Sciatic nerve (tissue), 2 donors: ENCODE measurements around the gene NEUROG1. TPM values are rescaled to one million over a fixed set of nuclear protein-coding genes. Genes with fewer than 3 reads are reported as not detected.

ENCODE experiments used
- ATAC-seq: fragments of 200-7000 bp; cut with Tn5 transposase; one replicate; pipeline ENCODE4 v1.9.1; 2020; ENCODE audit warnings: mild to moderate bottlenecking, moderate library complexity
- DNase-seq: peaks from one replicate; pipeline ENCODE4 v3.0.0-alpha.2; 2020; ENCODE audit warnings: low spot score
- intact Hi-C: fragments of 100-400 bp; cut with DNase I; formaldehyde crosslinking; loops from one replicate; pipeline ENCODE4 v1.14.2; 2022
- total RNA-seq: library from RNA; stranded (reverse); fragmentation: NEBNext Ultra II Directional; extraction: Animal tissue kit (Norgen Biotek cat#: 25700); gene quantifications from one replicate; pipeline ENCODE4 v1.2.1, GENCODE V29; 2021
- donor health status: DM: no; HTN: no; CAD: no.
- donor health status: DM: no; HTN: no; CAD: no.

The NEUROG1 gene
- total RNA-seq, 1 donor from 2014 or later: not detected

DNA sequence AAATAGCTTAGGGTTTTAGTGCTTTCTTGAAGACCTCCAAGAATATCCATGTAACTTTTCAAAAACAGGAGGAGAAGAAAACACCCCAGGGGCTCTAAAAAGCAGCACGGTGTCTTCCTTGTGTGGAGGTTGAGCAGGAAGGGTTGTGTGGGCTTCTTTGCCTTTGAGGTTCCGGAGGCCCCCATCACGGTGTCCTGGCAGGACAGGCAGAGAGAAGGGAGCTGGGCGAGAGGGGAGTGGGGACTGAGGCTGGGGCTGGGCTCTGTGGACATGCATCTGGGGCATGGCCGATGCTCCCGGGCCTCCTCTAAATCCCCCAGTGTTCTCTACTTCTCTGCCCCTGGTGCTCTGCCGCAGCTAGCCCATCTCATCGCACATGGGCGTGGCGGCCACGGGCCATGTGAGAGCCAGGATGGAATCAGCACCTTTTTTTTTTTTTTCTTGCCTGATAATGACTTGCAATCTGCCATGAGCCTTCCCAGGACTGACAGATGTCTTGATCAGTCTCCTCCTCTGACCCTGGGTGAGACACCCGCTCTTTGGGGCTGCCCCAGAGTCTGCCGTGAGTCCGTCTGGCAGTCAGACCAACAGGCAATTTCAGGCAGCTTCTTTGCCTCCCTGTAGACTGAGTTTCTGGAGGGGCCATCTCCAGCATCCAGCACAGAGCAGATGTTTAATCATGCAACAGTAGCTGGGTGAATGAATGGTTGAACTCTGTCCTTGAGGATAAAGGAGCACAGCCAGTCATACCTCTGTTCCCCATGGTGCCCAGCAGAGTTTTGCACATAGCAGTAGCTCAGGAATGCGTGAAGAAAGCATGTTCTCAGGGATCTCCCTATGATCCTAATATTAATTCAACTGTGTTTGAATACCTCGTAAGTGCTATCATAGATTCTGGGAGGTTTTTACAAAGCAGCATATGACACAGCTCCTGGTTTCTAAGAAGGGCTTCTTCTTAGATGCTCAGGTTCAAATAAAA lies 30.9 kb upstream of the NEUROG1 start:
- intact Hi-C loops: no loop called here
- ATAC-seq: no peak

DNA sequence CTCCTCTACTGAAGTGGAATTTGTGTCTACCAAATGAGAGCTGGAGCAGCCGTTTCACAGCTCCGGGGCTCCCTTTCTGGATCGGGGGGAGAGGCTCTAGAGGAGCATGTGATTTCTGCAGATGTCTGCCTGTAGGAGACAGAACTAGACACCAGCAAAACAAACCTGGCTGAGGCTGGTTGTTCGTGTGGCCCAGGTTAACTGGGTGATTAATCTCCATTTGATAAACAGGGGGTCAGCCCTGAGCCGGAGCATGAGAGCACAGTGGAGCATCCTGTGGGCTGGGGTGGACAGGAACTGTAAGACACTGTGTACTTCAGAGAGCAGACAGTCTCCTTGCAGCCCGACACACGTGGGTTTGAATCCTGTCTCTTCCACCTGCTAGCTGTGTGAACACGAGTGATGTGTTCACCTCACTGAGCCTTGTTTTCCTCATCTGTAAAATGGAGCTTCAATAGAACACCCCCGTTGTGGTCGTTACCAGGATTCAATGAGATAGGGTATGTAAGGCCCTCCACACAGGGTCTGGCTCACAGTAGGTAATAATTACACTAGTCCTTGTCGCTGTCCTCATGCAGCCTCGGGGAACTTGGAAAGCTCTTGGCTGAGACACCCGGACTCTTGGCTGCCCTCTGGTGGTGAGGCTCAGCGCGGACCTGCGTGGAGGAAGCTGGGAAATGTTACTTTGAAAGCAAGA lies 30.1 kb upstream of the NEUROG1 start:
- peak; percentile 62 for ATAC-seq
- DNase-seq: peak; percentile 83
- intact Hi-C loops: no loop called here

More for the DNA sequence above, 30.9 kb upstream of the NEUROG1 start:
- no peak for DNase-seq

DNA sequence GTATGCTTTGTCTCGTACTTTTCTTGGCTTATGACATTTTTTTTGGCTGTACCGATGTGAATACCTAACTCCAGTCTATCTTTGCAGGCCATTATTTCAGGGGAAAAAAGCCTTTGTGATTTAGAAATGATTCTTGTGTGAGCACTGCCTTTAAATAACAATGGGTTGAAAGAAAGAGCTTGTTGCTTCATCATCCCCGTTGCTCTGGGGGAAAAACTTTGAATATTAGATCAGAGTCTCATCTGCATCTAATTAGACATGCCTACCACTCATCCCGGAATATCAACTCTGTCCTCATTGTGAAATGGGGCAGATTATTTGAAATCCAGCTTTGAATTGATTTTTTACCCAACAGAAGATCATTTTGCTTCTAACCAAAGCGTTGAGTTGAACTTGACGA lies 29.5 kb upstream of the NEUROG1 start:
- intact Hi-C loops: no loop called here
- DNase-seq (no peak), ATAC-seq (no peak)

DNA sequence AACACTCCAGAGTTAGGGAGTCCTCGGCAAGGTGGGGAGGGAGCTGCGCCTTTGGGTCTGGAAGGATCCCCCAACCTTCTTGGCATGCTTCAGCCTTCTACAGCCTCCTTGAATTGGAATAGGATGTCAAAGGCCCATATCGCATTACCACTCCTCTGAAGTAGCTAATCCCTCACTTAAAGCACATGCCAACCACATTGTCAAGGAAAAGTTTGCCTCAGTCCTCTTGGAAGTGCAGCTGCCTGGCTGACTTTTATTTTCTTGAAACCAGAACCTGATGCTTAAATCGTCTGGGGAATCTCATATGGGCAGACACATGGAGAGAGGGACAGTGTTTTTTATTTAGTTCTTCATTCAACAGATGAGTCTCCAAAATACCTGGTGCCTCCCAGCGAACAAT lies 28.6 kb upstream of the NEUROG1 start:
- ATAC-seq (no peak), DNase-seq (no peak)
- intact Hi-C loops: no loop called here

DNA sequence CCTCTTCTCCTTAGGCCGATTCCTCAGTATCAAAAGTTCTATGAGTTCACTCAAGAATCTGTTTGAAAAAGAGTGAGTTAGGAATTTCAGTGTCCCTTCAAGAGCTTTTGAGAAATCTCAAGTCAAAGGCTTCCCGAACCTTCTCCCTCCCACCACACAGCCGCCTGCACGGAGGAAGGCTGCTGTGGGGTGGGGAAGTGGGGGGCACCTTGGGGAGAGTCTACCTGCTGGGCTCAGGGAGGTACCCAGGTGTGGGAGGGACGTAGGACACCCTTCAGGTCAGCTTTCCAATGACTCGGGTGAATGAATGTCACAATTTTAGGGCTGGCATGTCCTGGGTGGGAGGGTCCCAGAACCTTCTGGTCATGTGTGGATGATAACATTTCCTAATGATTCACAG lies 25.5 kb upstream of the NEUROG1 start:
- DNase-seq (no peak), ATAC-seq (peak; percentile 13)

DNA sequence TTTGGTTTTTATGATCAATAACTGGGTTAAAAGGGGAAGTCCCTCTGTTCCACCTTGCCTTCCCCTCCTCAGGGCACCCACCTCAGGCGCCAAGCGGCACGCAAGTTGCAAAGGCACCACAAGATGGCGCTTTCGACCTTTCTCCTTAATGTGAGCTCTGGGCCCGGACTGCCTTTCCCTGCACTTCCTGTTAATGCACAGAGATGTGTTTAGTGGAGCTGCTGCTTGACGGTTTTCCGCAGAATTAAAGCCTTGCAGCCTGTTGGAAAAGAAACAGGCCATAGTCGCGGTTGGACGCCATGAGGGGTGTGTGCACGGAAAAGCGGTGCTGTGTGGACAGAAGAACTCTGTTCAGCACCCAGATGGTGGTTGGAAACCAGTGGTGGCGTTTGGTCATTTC lies 25.1 kb upstream of the NEUROG1 start:
- DNase-seq: peak; percentile 88
- peak; percentile 89 for ATAC-seq

More for the DNA sequence above, 25.5 kb upstream of the NEUROG1 start:
- intact Hi-C loops: no loop called here

DNA sequence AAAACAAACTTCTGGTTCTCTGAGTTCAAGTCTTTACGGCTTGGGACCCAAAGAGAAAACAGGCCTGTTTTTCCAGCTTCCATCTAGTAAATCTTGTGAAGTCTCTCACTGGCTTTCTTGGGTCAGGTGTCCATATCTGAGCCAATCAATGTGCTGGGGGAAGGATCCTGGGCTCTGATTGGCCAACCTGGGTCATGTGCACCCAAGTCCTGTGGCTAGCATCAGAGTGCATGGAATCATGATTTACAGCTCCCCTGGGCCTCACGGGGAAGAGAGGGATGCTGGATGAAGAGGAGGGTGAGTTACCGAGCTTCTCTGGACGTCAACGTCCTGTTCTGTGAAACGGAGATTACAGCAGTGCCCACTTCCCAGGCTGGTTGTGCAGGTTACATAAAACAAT lies 23.6 kb upstream of the NEUROG1 start:
- intact Hi-C loops: no loop called here
- ATAC-seq (no peak), DNase-seq (no peak)

More for the DNA sequence above, 25.1 kb upstream of the NEUROG1 start:
- intact Hi-C loops: no loop called here

DNA sequence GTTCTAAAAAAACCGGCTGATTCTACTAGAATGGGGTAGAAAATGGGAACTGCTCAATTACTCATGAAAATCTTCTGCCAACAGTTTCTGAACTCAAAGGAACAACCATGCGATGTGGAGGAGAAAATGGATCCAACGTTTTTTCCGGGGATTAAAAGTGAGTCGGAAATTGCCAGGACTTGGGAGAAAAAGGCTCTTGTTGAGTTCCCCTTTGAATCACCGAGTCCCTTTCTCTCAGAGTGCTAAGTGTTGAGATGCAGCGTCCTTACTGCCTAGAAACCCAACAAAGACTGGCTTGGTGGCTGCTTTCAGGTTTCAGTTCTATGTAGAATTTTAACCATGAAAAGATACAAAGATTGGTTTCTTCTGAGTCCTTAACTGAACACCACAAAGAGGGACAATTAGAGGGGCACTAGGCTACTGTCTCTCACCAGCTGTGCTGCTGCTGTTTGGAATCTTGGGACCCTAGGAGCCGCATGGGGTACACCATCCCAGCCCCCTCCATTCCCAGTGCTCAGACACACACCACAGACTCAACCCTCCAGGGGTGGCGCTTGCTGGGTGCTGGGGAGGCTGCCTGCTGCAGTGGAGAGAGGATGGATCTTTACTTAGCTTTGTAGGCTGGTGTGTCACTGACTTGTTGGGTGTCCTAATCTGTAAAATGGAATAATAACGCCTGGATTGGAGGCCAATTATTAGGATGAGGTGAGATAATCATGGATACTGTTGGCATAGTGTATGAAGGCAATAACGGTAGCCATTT lies 21.5 kb upstream of the NEUROG1 start:
- no peak for ATAC-seq
- DNase-seq: no peak
- intact Hi-C loops: no loop called here

DNA sequence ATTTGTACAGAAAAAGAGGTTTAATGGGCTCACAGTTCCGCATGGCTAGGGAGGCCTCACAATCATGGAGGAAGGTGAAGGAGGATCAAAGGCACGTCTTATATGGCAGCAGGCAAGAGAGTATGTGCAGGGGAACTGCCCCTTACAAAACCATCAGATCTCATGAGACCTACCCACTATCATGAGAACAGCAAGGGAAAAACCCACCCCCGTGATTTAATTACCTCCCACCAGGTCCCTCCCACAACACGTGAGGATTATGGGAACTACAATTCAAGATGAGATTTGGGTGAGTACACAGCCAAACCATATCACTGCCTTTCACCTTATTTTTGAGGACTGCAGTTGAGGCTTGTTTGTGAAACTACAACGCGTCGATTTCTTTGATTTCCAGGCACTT lies 20.9 kb upstream of the NEUROG1 start:
- no peak for DNase-seq
- ATAC-seq: no peak
- intact Hi-C loops: no loop called here

DNA sequence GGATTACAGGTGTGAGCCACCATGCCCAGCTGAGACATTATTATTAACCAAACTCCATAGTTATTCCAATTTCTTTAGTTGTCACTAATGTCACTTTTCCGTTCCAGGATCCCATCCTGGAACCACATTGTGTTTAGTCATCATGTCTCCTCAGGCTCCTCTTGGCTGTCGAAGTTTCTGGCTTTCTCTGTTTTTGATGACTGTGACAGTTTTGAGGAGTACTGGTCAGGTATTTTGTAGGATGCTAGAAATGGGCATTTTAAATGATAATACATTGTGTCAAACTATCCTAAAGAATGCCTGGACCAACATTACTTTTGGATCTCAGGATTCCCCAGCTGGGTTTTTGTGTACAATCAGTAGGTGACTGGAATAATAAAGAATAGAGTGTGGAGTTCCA lies 19.8 kb upstream of the NEUROG1 start:
- DNase-seq (no peak), ATAC-seq (no peak)
- intact Hi-C loops: no loop called here

DNA sequence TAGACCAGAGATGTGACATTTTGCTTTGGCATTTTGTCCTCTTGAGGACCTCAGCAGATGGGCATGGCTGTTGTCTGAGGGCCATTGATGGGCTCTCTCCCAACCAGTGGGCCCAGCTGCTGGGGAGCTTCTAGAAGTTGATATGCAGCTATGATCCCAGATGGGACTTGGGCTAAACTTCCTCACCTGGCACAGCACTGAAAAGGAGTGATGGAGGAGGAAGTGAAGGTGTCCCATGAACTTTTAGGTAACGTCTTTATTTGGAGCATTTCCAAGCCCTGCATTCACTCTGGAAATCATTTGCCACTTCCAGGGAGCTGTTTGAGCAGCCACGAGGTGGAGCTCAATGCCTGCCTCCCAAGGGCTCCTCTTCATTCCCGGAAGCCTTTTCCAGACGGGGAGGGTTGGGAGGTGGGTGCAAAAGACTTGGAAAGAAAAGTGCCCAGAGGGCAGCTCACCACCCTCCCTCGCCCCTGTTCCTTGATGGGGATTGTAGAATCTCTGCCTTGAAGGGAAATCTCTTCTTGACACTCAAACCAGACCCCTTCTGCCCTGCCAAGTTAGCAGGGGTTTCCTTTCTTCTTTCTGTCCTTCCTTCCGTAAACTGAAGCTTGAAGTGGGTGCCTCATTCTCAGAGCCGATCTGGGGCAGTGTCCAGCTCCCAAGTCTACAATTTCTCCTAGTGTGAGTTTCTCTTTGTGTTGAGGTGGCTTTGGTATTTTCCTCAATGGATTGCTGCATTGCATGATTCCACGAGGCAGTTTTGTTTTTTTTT lies 18.1 kb upstream of the NEUROG1 start:
- intact Hi-C loops: loop anchor here (5.0 kb wide), 1 partner anchor 87 kb away; no protein-coding TSS in a partner anchor
- DNase-seq (no peak), ATAC-seq (no peak)

DNA sequence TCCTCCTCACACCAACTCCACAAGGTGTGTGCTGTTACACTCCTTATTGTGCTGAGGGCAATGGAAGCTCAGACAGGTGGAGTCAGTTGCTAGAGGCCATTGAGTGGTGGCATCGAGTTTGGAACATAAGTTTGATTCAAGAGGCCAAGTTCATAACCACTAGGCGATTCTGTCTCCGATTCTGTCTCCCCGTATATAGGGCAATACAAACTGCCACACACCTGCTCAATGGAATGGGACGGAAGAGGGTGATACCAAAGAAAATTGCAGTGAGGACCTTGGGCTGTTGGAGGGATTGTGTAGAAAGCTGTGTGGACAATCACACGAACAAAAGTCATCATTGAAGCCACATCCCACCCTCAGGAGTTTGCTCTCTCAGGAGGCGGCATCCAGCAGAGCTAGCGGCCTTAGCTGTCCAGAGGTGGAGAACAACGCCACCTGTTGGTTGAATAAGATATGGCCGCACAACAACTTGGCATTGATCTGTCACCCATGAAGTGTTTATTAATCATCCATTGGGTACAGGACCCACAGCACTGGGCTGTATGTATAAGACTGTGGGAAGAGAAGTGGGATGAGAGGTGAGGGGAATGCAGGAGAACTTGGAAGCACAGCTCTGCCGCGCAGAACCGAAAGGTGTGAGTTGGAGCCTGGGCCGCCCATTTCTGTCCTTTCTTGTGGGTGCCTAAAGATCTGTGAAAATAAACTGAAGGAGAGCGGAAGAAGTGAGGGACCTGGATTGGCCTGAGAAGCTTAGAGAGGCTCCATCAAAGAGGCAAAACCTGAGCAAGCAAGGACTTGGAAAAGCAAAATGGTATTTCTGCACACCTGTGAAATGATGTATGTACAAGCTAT lies 16.1 kb upstream of the NEUROG1 start:
- ATAC-seq: peak; percentile 80
- intact Hi-C loops: loop anchor here (5.0 kb wide), 1 partner anchor 85 kb away; no protein-coding TSS in a partner anchor
- peak; percentile 79 for DNase-seq

DNA sequence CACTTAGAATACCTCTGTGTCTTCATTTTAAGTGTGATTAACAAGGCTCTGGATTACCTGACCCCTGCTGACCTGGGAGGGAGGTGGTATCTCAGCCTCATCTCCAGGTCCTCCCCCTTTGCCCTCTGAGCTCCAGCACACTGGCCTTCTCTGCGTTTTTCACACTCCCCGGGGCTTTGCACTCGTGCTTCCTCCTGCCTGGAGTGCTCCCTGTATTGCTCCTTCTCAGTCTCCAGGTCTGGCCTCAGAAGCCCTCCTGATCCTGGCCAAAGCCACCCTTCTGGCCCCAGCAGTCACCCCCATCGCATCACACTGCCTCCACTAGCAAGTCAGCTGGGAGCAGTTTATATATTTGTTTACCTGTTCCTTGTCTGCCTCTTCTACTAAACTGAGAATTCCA lies 13.6 kb upstream of the NEUROG1 start:
- intact Hi-C loops: no loop called here
- ATAC-seq: no peak
- no peak for DNase-seq

DNA sequence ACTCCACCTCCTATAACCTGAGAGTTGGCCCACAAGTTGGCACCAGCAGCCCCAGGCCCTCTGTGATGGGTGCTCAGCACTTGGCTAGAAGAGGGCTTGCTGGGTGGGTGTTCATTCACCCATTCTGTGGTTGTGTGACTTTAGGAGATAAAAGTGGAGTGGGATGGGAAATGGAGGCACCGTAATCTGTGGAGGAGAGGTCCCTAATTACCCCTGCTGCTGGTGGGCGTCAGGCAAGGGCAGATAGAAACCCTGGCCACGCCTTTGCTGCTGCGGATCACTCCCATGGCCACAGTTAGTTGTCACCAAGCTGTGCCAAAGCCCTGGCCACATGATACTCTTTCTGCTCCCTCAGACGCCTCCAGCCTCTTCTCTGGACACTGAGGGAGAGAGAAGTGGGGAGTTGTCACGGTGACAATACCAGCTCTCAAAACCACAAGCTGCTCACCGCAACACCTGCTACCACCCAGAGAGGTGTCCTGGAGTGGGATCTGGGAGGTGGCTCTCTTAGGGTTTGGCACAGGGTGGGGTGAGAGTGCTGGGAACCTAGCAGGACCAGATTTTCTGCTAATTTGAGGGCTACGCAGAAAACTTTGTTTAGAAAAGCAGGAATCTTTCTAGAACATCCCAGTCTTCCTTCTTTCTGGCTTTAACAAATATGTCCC lies 12.0 kb upstream of the NEUROG1 start:
- DNase-seq: no peak
- ATAC-seq: no peak
- intact Hi-C loops: no loop called here

DNA sequence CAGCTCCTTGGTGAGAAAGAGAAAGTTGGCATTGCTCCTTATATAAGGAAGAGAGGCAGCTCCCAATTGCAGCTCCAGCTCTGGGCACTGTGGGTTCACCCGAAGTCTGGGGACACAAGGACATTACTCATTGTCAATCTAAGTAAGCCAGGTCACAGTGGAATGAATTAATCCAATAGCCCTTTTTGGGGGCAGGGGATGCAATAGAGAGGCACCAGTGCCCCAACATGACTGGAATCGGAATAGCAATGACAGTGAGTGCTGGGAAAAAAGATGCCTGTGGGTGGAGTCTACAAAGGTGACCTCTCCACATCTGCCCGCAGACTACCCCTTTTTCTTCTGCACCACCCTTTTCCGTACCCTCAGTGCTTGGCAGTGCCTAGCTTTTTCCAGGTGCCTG lies 11.1 kb upstream of the NEUROG1 start:
- DNase-seq: no peak
- intact Hi-C loops: no loop called here
- ATAC-seq: no peak

DNA sequence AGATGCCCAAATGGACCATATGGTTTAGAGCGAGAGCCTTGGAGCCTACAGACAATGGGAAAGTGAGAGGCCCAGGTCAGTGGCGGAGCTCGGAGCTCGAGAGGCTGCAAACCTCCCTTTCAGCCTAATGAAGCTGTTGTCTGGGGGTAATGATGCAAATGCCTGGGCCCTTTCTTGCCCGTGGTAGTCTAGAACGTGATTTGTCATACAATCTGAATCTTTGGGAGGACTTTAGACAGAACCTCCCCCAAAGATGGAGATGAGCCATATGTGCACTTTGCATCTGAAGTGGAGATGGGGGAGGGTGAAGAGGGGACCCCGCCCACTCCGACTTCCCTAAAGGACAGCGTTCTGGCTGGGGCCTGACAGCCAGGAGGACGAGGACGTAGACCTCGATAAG lies 10.3 kb upstream of the NEUROG1 start:
- ATAC-seq: no peak
- intact Hi-C loops: no loop called here
- no peak for DNase-seq

DNA sequence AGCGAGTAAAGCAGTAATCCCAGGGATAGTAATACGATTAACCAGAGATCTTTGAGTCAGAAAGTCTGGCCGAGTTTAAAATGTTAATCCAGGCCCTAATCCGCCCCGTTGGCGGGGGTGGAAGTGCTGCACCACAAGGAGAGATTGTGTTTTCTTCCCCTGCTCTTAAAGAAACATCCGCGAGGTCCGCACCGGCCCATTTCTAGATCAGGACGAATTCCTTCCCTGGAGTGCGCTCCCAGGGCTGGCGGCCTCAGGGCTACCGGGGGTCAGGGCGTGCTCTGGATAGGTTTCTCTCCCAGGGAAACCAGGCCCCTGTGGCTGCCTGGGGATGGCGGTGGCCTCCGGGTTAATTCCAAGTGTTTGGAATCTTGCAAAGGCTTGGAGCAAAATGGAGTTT lies 9.3 kb upstream of the NEUROG1 start:
- no peak for DNase-seq
- intact Hi-C loops: no loop called here
- ATAC-seq: no peak
